Activated T-cell treated with anti-CD3 and anti-CD28 coated beads for 24 hours (primary cell): ENCODE measurements around the gene TBCB.
A peak's percentile ranks its signal among the peaks of the same experiment; 100 is the strongest.

Experiments
- DNase-seq: peaks from one replicate; pipeline ENCODE4 v3.0.0-alpha.2; 2020; ENCODE audit warnings: low read depth

TBCB gene

GRCh38 chr19:36136964-36137686 is 21.9 kb downstream of the TBCB start:
- no peak for DNase-seq

- DNase-seq = no peak
Observed at GRCh38 chr19:36139120-36139472, 23.8 kb downstream of the TBCB start.

GRCh38 chr19:36139473-36140303 is 24.4 kb downstream of the TBCB start, which contains the start of gene CAPNS1:
CAPNS1 (plus strand) TSS chr19:36140066; CDS start chr19:36141012, 946 bp downstream.
- DNase-seq = peak; percentile 89

GRCh38 chr19:36140304-36141038 is 25.2 kb downstream of the TBCB start:
- peak; percentile 20 for DNase-seq

- DNase-seq = peak; percentile 89
Observed at GRCh38 chr19:36141039-36141927, 26.0 kb downstream of the TBCB start.

GRCh38 chr19:36142046-36142445 is 26.8 kb downstream of the TBCB start:
- DNase-seq = no peak

- DNase-seq = no peak
Observed at GRCh38 chr19:36142496-36142895, 27.2 kb downstream of the TBCB start.

GRCh38 chr19:36144624-36145023 is 29.4 kb downstream of the TBCB start:
- no peak for DNase-seq

GRCh38 chr19:36149673-36150406 is 34.6 kb downstream of the TBCB start:
- no peak for DNase-seq

GRCh38 chr19:36150586-36150985 is 35.3 kb downstream of the TBCB start:
- DNase-seq = no peak

GRCh38 chr19:36151144-36152018 is 36.1 kb downstream of the TBCB start:
- DNase-seq = no peak

- DNase-seq = no peak
Observed at GRCh38 chr19:36152019-36152351, 36.7 kb downstream of the TBCB start.

GRCh38 chr19:36152352-36153091 is 37.3 kb downstream of the TBCB start, which contains the start of gene COX7A1:
COX7A1 (minus strand) TSS chr19:36152447; CDS start chr19:36152407, 40 bp downstream.
- no peak for DNase-seq

GRCh38 chr19:36153126-36153525 is 37.9 kb downstream of the TBCB start:
- no peak for DNase-seq

GRCh38 chr19:36160821-36161596 is 45.7 kb downstream of the TBCB start:
- no peak for DNase-seq

- no peak for DNase-seq
Observed at GRCh38 chr19:36163813-36164212, 48.5 kb downstream of the TBCB start.

- no peak for DNase-seq
Observed at GRCh38 chr19:36169084-36169760, 54.0 kb downstream of the TBCB start.

GRCh38 chr19:36172852-36173251 is 57.6 kb downstream of the TBCB start:
- no peak for DNase-seq
